A172 (cell line): ENCODE results near the gene OR51S1. TPM values are rescaled to one million over a fixed set of nuclear protein-coding genes. Genes with fewer than 3 reads are reported as not detected.
"Not testable (repeated sequence)": the region's sequence is repeated elsewhere in the genome, so short reads cannot be mapped to it uniquely, and the experiment has no call there.

Source experiments
- DNase-seq: peaks from one replicate; pipeline ENCODE4 v3.0.0-alpha.2; 2015; ENCODE audit warnings: low spot score
- total RNA-seq: library from RNA; depleted of rRNA; stranded (reverse); fragments of >200 nt; shearing (Covaris generic); gene quantifications from 2 replicates; pipeline ENCODE4 v1.2.3, GENCODE V29; 2014; rRNA removed

The OR51S1 gene
- total RNA-seq, result not detected in 2 replicates

GRCh38 chr11:4848908-4849532 is at the start of gene OR51S1:
Gene OR51S1, minus strand, starts transcription at chr11:4849208. Its CDS starts 0 bp downstream, at chr11:4849208.
- no peak for DNase-seq

- peak; percentile 73 for DNase-seq
These were observed 43.1 kb upstream of the OR51S1 start for GRCh38 chr11:4891996-4892640.

DNA sequence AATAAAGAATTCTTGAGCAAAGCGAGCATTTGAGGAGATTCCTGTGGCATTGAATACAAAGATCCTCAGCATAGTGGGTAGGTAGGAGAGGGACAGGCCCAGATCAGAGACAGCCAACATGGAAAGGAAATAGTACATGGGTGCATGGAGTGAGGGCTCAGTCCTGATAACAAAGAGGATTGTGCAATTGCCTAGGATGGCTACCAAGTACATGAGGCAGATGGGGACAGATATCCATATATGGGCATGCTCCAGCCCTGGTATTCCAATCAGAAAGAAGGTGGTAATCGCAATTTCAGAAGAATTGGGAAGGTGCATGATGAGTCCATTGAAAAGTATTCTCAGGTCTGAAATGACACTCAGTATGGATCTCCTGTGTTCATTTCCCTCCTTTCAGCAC is 41.3 kb upstream of the OR51S1 start:
- DNase-seq, result no peak

DNA sequence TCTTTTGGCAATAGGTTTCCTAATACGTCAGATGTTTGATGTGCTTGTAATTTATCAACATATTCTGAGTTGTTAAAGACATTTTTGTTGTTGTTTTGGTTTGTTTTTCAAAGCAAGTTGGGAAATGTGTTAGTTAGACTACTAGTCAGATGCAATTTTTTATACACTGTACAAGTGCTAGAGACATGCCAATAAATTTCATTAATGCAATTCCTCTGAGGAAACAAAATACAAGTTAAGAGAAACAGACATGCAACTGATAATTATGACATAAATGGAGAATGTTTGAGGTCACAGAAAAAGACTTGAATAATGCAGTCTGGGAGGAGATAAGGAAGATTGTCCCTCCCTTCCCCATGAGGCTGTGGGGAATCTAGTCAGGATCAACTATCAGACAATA is 38.6 kb upstream of the OR51S1 start:
- DNase-seq, result no peak

GRCh38 chr11:4886186-4886585 is 37.2 kb upstream of the OR51S1 start:
- no peak for DNase-seq

- DNase-seq, result no peak
These were observed 35.4 kb upstream of the OR51S1 start for GRCh38 chr11:4884361-4884760.

DNA sequence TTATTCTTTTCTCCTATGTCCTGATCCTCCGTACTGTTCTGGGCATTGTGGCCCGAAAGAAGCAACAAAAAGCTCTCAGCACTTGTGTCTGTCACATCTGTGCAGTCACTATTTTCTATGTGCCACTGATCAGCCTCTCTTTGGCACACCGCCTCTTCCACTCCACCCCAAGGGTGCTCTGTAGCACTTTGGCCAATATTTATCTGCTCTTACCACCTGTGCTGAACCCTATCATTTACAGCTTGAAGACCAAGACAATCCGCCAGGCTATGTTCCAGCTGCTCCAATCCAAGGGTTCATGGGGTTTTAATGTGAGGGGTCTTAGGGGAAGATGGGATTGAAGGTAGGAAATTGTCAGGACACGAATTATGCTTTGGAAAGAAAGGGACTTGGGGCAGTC is 33.5 kb upstream of the OR51S1 start:
- no peak for DNase-seq

GRCh38 chr11:4881860-4882500 is 33.0 kb upstream of the OR51S1 start, which contains the start of gene OR51T1:
Gene OR51T1, plus strand, starts transcription at chr11:4881900. Its CDS starts 0 bp downstream, at chr11:4881900.
- no peak for DNase-seq

DNA sequence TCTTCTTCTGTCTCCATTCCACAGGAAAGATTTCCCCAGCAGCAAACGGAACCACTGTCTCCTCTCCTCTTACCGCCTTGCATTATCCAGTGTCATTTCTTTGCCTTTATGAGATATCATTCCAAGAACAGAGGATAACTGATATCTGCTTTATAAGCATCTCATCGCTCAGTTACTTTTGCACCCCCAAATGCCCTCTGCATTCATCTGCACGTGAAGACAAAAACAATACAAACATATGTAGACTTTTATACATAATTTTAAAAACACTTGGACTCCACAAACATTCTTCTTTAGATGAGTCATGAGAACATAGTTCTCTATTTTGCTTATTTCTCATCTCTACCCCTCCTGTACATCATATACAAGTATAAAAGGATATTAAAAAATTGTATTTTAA is 32.2 kb upstream of the OR51S1 start:
- DNase-seq, result no peak

GRCh38 chr11:4865855-4866254 is 16.8 kb upstream of the OR51S1 start:
- DNase-seq, result no peak

DNA sequence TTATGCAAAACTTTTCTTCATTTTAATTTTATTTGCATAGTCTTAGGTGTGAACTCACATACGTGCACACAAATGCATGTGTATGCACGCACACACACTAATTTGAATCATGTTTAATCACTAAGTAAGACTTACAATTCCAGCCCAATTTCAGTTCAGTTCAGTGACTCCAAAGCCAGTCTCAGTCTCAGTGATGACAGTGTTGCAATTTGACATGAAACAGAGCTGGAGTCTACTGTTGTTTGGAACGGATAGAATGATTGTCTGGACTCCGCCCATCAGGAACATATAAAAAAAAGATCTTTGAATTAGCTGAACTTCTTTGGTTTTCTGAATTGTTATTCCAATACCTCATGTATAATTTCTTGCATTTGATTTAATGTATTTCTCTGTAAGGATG is 14.9 kb upstream of the OR51S1 start:
- DNase-seq, result no peak

DNA sequence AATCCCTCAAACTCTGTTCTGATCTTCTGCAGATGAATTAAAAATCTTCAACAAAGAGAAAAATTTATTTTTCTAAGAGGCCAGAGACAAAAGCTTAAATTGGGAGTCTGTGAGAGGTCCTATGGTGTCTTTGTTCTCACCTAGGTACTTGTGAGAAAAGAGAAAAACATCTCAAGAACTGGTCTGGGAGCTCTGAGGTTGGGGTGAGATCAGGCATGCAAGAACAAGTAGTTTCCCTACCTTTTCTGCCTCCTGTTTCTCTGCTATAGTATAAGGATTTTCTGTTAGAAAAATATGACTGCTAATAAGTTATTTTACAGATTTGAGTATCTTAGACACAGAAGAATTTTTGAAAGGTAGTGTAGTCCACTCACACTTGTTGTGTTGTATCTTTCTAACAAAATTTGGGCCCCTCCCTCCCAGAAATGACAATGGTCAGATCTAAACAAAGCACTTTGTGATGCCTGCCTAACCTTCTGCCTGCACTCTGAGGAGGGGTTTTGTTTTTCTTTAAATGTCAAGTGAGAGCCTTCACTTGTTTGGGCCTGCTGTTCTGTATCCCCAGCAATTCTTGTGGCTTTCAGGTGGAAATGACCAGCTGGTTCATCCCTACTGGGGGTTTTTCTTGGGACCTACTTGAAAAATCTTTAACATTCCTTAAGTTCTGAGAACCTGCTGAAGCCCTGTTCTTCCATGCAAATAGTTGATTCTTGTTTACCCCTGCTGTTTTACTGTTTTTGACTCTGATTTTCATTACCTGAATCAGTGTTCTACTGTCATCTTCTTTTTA is 13.6 kb upstream of the OR51S1 start:
- DNase-seq, result no peak

- DNase-seq, result not testable (repeated sequence)
These were observed 5.3 kb upstream of the OR51S1 start for GRCh38 chr11:4854286-4854685.

DNA sequence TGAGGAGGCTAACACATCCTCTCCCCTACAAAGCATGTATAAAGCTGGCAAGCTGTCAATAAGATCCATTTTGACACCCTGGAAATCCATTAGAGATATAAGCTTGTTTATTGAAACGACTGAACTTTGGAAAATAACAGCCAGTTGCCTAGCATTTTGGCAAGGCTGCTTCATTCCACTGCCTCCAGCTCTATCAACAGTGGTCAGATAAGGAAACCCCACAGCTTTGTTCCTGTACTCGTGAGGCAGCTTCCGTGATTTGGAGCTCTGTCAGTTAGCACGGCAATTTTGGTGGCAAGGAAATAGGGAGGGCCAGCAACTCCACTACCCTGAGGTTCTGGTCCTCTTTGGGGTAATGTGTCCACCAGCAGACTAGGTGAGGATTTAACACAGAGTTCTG is 2.0 kb upstream of the OR51S1 start:
- no peak for DNase-seq

- DNase-seq, result no peak
These were observed 9.0 kb downstream of the OR51S1 start for GRCh38 chr11:4839851-4840549.

DNA sequence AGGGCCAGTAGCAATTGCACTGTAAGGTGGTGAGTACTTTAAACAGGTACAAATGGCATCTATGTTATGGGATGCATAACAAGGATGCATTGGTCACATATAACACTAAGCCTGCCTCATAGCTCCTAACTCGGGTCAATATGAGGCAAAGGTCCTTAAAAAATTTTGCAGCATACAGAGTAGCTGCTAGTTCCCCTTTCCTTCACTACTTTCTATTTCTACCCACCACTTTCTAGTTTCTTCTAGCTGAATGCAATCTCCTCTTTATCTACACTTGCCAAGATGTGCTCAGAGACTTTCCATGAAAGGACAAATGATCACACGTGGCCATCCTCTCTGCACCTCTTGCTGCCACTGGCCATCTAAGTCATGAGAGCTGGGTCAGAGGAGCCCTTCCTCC is 18.1 kb downstream of the OR51S1 start:
- no peak for DNase-seq

GRCh38 chr11:4830346-4830745 is 18.7 kb downstream of the OR51S1 start:
- DNase-seq, result no peak

- no peak for DNase-seq
These were observed 22.6 kb downstream of the OR51S1 start for GRCh38 chr11:4826425-4826824.

GRCh38 chr11:4825132-4825531 is 23.9 kb downstream of the OR51S1 start:
- no peak for DNase-seq

DNA sequence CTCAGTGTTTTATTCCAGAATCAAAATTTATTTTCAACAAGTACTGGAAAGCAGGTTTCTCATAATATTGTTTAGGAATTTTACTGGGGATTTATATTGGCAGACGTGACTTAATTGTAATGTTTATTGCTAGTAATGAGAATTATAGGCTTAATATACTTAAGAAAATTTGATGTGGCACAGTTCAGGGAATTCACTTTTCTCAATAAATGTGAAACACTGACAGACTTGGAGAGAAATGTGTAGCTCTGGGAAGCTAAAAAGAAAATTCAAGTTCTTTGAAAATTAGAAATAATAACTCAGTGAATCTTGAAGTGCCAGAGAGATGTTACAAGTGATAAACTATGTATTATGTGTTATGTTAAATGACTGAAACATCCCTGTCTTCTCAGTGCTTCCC is 28.0 kb downstream of the OR51S1 start, which contains the start of gene OR51F2:
TSS of gene OR51F2 (plus strand) at position 301 of the 400 bp plus-strand sequence. CDS start 101 bp downstream, outside the sequence.
- DNase-seq, result no peak

GRCh38 chr11:4809246-4809645 is 39.8 kb downstream of the OR51S1 start:
- no peak for DNase-seq

- DNase-seq, result no peak
These were observed 40.5 kb downstream of the OR51S1 start for GRCh38 chr11:4808476-4808875.
